Naive thymus-derived CD4-positive, alpha-beta T cell (primary cell): ENCODE measurements around the gene SLC26A3. TPM values are rescaled to one million over a fixed set of nuclear protein-coding genes. Genes with fewer than 3 reads are reported as not detected.
A peak's percentile ranks its signal among the peaks of the same experiment; 100 is the strongest.

Experiments used
- ATAC-seq: fragments of 150-1000 bp; cut with Tn5 transposase; 2 replicates; pipeline ENCODE4 v1.10.0; 2021; ENCODE audit warnings: mild to moderate bottlenecking, moderate library complexity
- CTCF ChIA-PET: fragments of 350-600 bp; sonication (Branson Sonifier 250); formaldehyde crosslinking; loops from one replicate; lab custom pipeline; 2021; ENCODE audit warnings: antibody characterized with exemption; lab: Charles Lee
- POLR2A ChIA-PET: fragments of 350-600 bp; sonication (Branson Sonifier 250); formaldehyde crosslinking; loops from one replicate; lab custom pipeline; 2021; ENCODE audit warnings: antibody characterized with exemption, inconsistent platforms; lab: Charles Lee
- DNase-seq, 9 donors: peaks; one replicate each; pipeline versions ENCODE4 v3.0.0 to v3.0.0-alpha.2; 2020 to 2022; ENCODE audit warnings: mixed read lengths in 1 of 9
- H3K27ac ChIP-seq: one replicate; pipeline ENCODE4 v1.7.0; 2013; ENCODE audit warnings: mild to moderate bottlenecking, low read depth, low read length, moderate library complexity
- H3K27me3 ChIP-seq, 2 donors: one replicate each; pipeline ENCODE4 v1.7.0; 2013; ENCODE audit warnings: low read length in 2 of 2, mild to moderate bottlenecking in 2 of 2, moderate library complexity in 2 of 2; ENCODE audit not compliant: control insufficient read depth in 2 of 2, insufficient read depth in 2 of 2
- H3K36me3 ChIP-seq, 3 experiments: 1 replicate in 2 of 3; 2 replicates in 1 of 3; pipeline ENCODE4 v1.7.0; 2013; ENCODE audit warnings: low read length in 3 of 3, mild to moderate bottlenecking in 3 of 3, moderate library complexity in 1 of 3; ENCODE audit not compliant: insufficient read depth in 3 of 3, control insufficient read depth in 2 of 3
- H3K4me1 ChIP-seq, 2 donors: one replicate each; pipeline ENCODE4 v1.7.0; 2013; ENCODE audit warnings: low read length in 2 of 2, mild to moderate bottlenecking in 2 of 2, moderate library complexity in 1 of 2; ENCODE audit not compliant: control insufficient read depth in 2 of 2, insufficient read depth in 2 of 2
- H3K4me3 ChIP-seq: 2 replicates; pipeline ENCODE4 v1.7.0; 2013; ENCODE audit warnings: mild to moderate bottlenecking, low read length
- H3K9me3 ChIP-seq, 3 experiments: 1 replicate in 2 of 3; 2 replicates in 1 of 3; pipeline ENCODE4 v1.7.0; 2013; ENCODE audit warnings: low read length in 3 of 3; ENCODE audit not compliant: control insufficient read depth in 2 of 3
- H3K27ac Mint-ChIP-seq, 9 donors: one replicate each; pipeline ENCODE4 v1.8.0; 2020 to 2022; ENCODE audit warnings: mixed read lengths in 9 of 9, mild to moderate bottlenecking in 8 of 9, moderate library complexity in 5 of 9, inconsistent platforms in 2 of 9
- H3K27me3 Mint-ChIP-seq, 5 donors: one replicate each; pipeline ENCODE4 v1.8.0; 2021 to 2022; ENCODE audit warnings: mixed read lengths in 5 of 5, mild to moderate bottlenecking in 1 of 5
- H3K36me3 Mint-ChIP-seq, 5 donors: one replicate each; pipeline ENCODE4 v1.8.0; 2020 to 2022; ENCODE audit warnings: mixed read lengths in 5 of 5, mild to moderate bottlenecking in 3 of 5, inconsistent platforms in 1 of 5
- H3K4me1 Mint-ChIP-seq, 7 donors: one replicate each; pipeline ENCODE4 v1.8.0; 2020 to 2022; ENCODE audit warnings: mixed read lengths in 7 of 7, mild to moderate bottlenecking in 3 of 7, inconsistent platforms in 1 of 7
- H3K4me3 Mint-ChIP-seq, 10 donors: one replicate each; pipeline ENCODE4 v1.8.0; 2020 to 2022; ENCODE audit warnings: mild to moderate bottlenecking in 10 of 10, mixed read lengths in 10 of 10, moderate library complexity in 6 of 10, inconsistent platforms in 2 of 10
- H3K9me3 Mint-ChIP-seq, 11 donors: one replicate each; pipeline ENCODE4 v1.8.0; 2020 to 2022; ENCODE audit warnings: mixed read lengths in 11 of 11, mild to moderate bottlenecking in 4 of 11, inconsistent platforms in 1 of 11, moderate library complexity in 1 of 11
- intact Hi-C, 2 donors: fragments of 100-400 bp; cut with micrococcal nuclease; formaldehyde crosslinking; loops; one replicate each; pipeline ENCODE4 v1.15.1; 2023
- polyA plus RNA-seq, 2 donors: library from polyadenylated mRNA; unstranded; fragments of 300-500 nt; fragmentation: Illumina TruSeq; gene quantifications; one replicate each; pipeline ENCODE4 v1.2.3, GENCODE V29; 2021
- total RNA-seq, 6 experiments: library from RNA in 5 of 6; stranded (reverse) in 5 of 6; gene quantifications; 1 replicate in 5 of 6; 2 replicates in 1 of 6; pipeline ENCODE4 v1.2.3 and lab custom pipeline; 2021 to 2026

The SLC26A3 gene
- total and polyA plus RNA-seq, 7 experiments from 2014 or later = not detected

DNA sequence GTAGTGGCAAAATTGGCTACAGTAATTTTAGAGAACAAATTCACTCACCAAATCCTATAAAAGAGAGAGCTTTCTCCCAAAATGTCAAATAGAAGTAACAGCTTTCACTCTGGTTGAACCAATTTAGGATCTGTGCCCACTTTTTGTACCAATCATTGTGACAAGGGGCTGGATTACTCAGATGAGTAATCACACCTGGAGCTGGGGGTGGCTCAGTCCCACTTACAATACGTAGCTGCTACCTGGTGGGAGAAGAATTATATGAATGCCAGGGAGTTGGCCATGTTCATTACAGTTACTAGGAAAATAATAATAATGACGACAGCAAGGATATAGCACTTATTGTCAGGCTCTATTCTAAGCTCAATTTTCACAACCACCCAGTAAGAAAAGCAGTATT, 23.4 kb upstream of the SLC26A3 start:
- H3K27me3 ChIP-seq = no peaks in the 10 kb centered on the region
- ChIA-PET CTCF (no interaction called here), POLR2A (interaction anchor here (0.6 kb wide), 1 partner anchor 14 kb away, joined by 5 read pairs; no protein-coding TSS in a partner anchor)
- H3K27me3 Mint-ChIP-seq = peaks cover 0 to 7% (median 0%) of the 10 kb centered on the region in 5 donors
- H3K36me3 ChIP-seq = no peaks in the 10 kb centered on the region
- no peak overlapping the region for H3K27ac ChIP-seq
- H3K4me1 ChIP-seq = no peaks in the 10 kb centered on the region
- H3K9me3 Mint-ChIP-seq = peaks cover 0 to 8% (median 0%) of the 10 kb centered on the region in 11 donors
- peaks cover 0 to 4% (median 0%) of the 10 kb centered on the region in 5 donors for H3K36me3 Mint-ChIP-seq
- no peak for ATAC-seq
- intact Hi-C loops = no loop called here
- no peak overlapping the region for H3K4me3 Mint-ChIP-seq
- no peak overlapping the region for H3K27ac Mint-ChIP-seq
- H3K4me1 Mint-ChIP-seq = no peaks in the 10 kb centered on the region
- H3K9me3 ChIP-seq = no peaks in the 10 kb centered on the region
- H3K4me3 ChIP-seq = no peak overlapping the region
- DNase-seq = no peak

DNA sequence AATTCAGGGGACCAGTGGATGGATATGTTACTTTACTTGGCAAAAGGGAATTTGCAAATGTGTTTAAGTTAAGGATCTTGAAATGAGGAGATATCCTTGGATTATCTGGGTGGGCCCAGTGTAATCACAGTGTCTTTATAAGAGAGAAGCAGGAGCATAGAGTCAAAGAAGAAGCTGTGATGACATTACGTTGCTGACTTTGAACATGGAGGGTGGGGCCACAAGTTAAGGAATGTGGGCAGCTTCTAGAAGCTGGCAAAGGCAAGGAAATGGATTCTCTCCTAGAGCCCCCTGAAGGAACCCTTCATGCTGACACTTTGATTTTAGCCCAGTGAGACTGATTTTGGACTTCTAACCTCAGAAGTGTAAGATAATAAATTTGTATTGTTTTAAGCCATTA, 21.8 kb upstream of the SLC26A3 start:
- Histone ChIP-seq H3K4me1 (no peaks in the 10 kb centered on the region), H3K9me3 (no peaks in the 10 kb centered on the region), H3K27me3 (no peaks in the 10 kb centered on the region), H3K27ac (no peak overlapping the region), H3K4me3 (no peak overlapping the region), H3K36me3 (no peaks in the 10 kb centered on the region)
- ChIA-PET POLR2A (no interaction called here), CTCF (no interaction called here)
- intact Hi-C loops = no loop called here
- ATAC-seq (no peak), DNase-seq (no peak)
- Mint-ChIP-seq H3K9me3 (peaks cover 0 to 7% (median 0%) of the 10 kb centered on the region in 11 donors), H3K27me3 (peaks cover 0 to 2% (median 0%) of the 10 kb centered on the region in 5 donors), H3K36me3 (peaks cover 0 to 4% (median 0%) of the 10 kb centered on the region in 5 donors), H3K4me3 (no peak overlapping the region), H3K4me1 (no peaks in the 10 kb centered on the region), H3K27ac (no peak overlapping the region)

DNA sequence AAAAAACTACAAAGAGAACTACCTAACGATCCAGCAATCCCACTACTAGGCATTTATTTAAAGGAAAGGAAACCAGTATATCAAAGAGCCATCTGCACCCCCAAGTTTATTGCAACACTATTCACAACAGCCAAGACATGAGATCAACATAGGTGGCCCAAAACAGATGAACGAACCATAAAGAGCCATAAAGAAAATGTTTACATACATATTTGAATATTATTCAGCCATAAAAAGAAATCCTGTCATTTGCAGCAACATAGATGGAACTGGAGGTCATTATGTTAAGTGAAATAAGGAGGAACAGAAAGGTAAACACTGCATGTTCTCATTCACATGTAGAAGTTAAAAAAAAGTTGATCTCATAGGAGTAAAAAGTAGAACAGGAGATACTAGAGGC, 15.6 kb upstream of the SLC26A3 start:
- Mint-ChIP-seq H3K4me1 (peaks cover 0 to 11% (median 0%) of the 10 kb centered on the region in 7 donors), H3K36me3 (peaks cover 0 to 4% (median 0%) of the 10 kb centered on the region in 5 donors), H3K4me3 (no peak overlapping the region), H3K9me3 (peaks cover 0 to 5% (median 0%) of the 10 kb centered on the region in 11 donors), H3K27me3 (no peaks in the 10 kb centered on the region), H3K27ac (no peak overlapping the region)
- ATAC-seq (no peak), DNase-seq (no peak)
- intact Hi-C loops = no loop called here
- Histone ChIP-seq H3K4me3 (no peak overlapping the region), H3K27ac (no peak overlapping the region), H3K36me3 (no peaks in the 10 kb centered on the region), H3K9me3 (no peaks in the 10 kb centered on the region), H3K4me1 (no peaks in the 10 kb centered on the region), H3K27me3 (no peaks in the 10 kb centered on the region)
- CTCF ChIA-PET = no interaction called here
- POLR2A ChIA-PET = no interaction called here

DNA sequence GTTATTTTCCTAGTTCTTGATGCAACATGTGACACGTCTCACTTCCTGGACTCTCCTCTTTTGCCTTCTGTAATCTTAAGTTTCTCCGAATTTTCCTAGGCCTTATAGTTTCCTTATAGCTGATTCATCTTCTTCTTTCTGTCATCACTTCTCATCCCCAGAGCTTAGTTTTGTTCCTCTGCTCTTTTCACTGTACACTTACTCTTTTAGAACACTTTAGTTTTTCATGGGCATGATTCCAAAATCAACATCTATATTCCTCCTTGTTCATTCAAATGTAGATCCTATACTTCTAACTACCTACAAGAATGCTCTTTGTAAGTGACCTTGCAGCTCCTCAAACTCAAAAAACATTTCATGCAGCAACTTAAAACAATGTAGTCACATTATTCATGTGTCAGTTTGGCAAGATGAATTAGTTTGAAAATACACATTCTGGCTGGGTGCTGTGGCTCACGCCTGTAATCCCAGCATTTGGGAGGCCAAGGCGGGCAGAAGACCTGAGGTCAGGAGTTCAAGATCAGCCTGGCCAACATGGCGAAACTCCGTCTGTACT, 13.1 kb upstream of the SLC26A3 start:
- POLR2A ChIA-PET = interaction anchor here (0.9 kb wide), 1 partner anchor 16 kb away, joined by 3 read pairs; no protein-coding TSS in a partner anchor
- CTCF ChIA-PET = no interaction called here
- Histone ChIP-seq H3K4me1 (no peaks in the 10 kb centered on the region), H3K27ac (no peak overlapping the region), H3K4me3 (no peak overlapping the region), H3K27me3 (no peaks in the 10 kb centered on the region), H3K9me3 (no peaks in the 10 kb centered on the region), H3K36me3 (no peaks in the 10 kb centered on the region)
- Mint-ChIP-seq H3K9me3 (peaks cover 0 to 5% (median 0%) of the 10 kb centered on the region in 11 donors), H3K4me1 (peaks cover 0 to 11% (median 0%) of the 10 kb centered on the region in 7 donors), H3K27ac (peak overlapping the region in 2 of 9 donors; percentile 14 to 15), H3K27me3 (no peaks in the 10 kb centered on the region), H3K36me3 (peaks cover 0 to 4% (median 0%) of the 10 kb centered on the region in 5 donors), H3K4me3 (peak overlapping the region in 1 of 10 donors; percentile 20)
- no peak for DNase-seq
- intact Hi-C loops = no loop called here
- ATAC-seq = no peak

DNA sequence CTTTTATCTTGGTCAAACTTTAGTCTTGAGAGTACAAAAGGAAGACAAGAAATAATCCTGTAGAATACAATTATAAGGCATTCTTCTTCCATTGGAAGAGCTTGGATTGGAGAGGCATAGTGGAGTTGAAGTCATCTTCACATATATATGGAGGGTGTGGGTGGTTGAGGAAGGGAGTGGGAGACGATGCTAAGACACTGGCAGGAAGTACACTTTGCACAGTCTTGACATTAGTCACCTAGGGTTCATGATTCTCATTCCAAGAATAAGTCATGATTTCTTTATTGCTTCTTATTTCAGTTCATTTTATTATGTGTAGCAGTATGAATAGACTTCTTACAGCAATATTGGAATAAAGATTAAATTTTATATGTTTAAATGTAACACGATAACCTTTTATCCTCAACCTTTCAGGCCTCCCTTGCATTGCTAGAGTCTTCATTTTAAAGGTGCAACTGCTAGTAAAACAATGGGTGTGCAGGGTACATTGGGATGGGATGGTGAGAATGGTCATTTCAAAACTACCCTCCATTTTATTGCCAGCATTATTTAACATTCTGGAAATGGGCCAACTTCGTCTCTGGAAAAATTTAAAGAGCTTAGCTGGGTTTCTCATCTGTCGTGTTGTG, 12.3 kb upstream of the SLC26A3 start:
- Mint-ChIP-seq H3K4me3 (peak overlapping the region in 1 of 10 donors; percentile 4), H3K27me3 (no peaks in the 10 kb centered on the region), H3K27ac (no peak overlapping the region), H3K4me1 (peaks cover 0 to 11% (median 0%) of the 10 kb centered on the region in 7 donors), H3K9me3 (peaks cover 0 to 5% (median 0%) of the 10 kb centered on the region in 11 donors), H3K36me3 (peaks cover 0 to 4% (median 0%) of the 10 kb centered on the region in 5 donors)
- ATAC-seq (no peak), DNase-seq (no peak)
- intact Hi-C loops = no loop called here
- Histone ChIP-seq H3K9me3 (no peaks in the 10 kb centered on the region), H3K4me3 (no peak overlapping the region), H3K36me3 (no peaks in the 10 kb centered on the region), H3K4me1 (no peaks in the 10 kb centered on the region), H3K27me3 (no peaks in the 10 kb centered on the region), H3K27ac (no peak overlapping the region)
- ChIA-PET POLR2A (interaction anchor here (0.9 kb wide), 1 partner anchor 17 kb away, joined by 3 read pairs; no protein-coding TSS in a partner anchor), CTCF (no interaction called here)

DNA sequence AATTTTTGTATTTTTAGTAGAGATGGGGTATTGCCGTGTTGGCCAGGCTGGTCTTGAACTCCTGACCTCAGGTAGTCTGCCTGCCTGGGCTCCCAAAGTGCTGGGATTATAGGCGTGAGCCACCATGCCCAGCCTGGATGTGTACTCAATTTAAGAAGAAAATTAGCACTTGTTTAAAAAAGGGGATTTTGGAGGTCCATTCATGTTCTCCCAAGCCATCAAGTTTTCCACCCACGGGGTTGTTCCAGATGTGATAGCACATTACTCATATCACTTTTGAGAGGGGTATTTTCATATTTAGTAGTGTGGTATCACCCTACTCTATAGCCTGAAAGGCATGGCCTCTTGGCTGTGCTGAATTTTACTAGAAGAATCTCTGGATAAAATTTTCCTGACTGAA, 10.5 kb upstream of the SLC26A3 start:
- H3K36me3 ChIP-seq = no peaks in the 10 kb centered on the region
- H3K27me3 ChIP-seq = no peaks in the 10 kb centered on the region
- H3K4me1 Mint-ChIP-seq = peaks cover 0 to 11% (median 0%) of the 10 kb centered on the region in 7 donors
- intact Hi-C loops = no loop called here
- ChIA-PET POLR2A (no interaction called here), CTCF (no interaction called here)
- peaks cover 0 to 4% (median 0%) of the 10 kb centered on the region in 5 donors for H3K36me3 Mint-ChIP-seq
- ATAC-seq = no peak
- H3K4me3 Mint-ChIP-seq = no peak overlapping the region
- H3K27ac Mint-ChIP-seq = no peak overlapping the region
- peaks cover 0 to 5% (median 0%) of the 10 kb centered on the region in 11 donors for H3K9me3 Mint-ChIP-seq
- H3K4me1 ChIP-seq = no peaks in the 10 kb centered on the region
- DNase-seq = peak in 1 of 9 donors; percentile 40
- no peaks in the 10 kb centered on the region for H3K27me3 Mint-ChIP-seq
- no peak overlapping the region for H3K27ac ChIP-seq
- H3K4me3 ChIP-seq = no peak overlapping the region
- no peaks in the 10 kb centered on the region for H3K9me3 ChIP-seq
